ENCODE results near the gene S100A3.
"Not testable (repeated sequence)": the region's sequence is repeated elsewhere in the genome, so short reads cannot be mapped to it uniquely, and the experiment has no call there.

Gene S100A3

DNA sequence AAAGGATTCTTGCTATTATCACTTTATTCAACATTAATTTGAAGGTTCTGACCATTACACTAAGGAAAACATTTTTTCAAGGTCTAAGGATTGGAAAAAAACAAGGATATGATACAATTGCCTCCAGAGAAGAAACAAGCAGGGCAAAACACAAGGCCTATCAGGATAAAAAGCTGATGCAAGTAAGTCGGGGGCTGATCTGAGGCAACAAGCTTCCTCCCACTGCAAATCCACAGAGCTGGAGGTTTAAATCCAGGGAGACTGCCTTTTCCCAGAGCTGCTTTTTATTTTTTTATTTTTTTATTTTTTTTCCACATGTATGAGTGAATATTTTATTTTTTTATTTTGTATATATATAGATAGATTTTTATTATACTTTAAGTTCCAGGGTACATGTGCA lies 35.9 kb upstream of the S100A3 start:
- Histone ChIP-seq H3K36me3 (ENCODE audit: insufficient read depth, low read length) (no peaks in the 10 kb centered on the region), H3K4me3 (no peak overlapping the region), H3K9me3 (ENCODE audit: low read depth, low read length) (no peaks in the 10 kb centered on the region), H3K9ac (ENCODE audit: insufficient read length) (no peak overlapping the region), H3K27ac (0 out of 2 replicates have a peak overlapping the region, but pooled peaks have one; percentile 20)
- TF ChIP-seq EZH2 (IDR thresholded peaks at IDR 0.05) (no peak), FOXP2 (optimal IDR thresholded peaks at IDR 0.05; ENCODE audit: control extremely low read depth, extremely low read length, insufficient read depth) (no peak), POLR2AphosphoS5 (IDR thresholded peaks at IDR 0.05; ENCODE audit: borderline replicate concordance, low read depth, low read length) (no peak)
- DNase-seq (ENCODE audit: low read depth, low spot score) = no peak

DNA sequence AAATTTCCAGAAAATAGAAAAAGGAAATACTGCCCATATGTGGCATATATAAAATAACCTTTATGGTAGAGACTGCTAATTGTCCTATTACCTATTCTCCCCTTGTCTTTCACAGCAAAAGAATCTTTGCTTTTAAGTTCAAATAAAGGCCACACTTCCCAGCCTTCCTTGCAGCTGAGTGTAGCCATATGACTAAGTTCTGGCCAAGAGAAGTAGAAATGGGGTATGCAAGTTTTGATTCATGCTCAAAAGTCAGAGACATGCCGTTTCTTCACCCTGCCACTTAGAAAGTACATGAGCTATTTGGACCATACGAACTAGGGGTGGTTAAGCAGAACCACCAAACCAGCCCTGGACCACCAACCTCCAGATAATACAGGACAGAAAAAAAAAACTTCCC lies 34.9 kb upstream of the S100A3 start:
- TF ChIP-seq FOXP2 (optimal IDR thresholded peaks at IDR 0.05; ENCODE audit: control extremely low read depth, extremely low read length, insufficient read depth) = no peak
- TF ChIP-seq POLR2AphosphoS5 (IDR thresholded peaks at IDR 0.05; ENCODE audit: borderline replicate concordance, low read depth, low read length) = no peak
- TF ChIP-seq EZH2 (IDR thresholded peaks at IDR 0.05) = no peak

DNA sequence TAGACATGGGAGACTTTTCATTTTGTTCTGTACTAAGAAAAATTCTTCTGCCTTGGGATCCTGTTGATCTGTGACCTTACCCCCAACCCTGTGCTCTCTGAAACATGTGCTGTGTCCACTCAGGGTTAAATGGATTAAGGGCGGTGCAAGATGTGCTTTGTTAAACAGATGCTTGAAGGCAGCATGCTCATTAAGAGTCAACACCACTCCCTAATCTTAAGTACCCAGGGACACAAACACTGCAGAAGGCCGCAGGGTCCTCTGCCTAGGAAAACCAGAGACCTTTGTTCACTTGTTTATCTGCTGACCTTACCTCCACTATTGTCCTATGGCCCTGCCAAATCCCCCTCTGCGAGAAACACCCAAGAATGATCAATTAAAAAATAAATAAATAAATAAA lies 34.5 kb upstream of the S100A3 start:
- H3K4me3 ChIP-seq; H3K9me3 ChIP-seq (ENCODE audit: low read depth, low read length); H3K36me3 ChIP-seq (ENCODE audit: insufficient read depth, low read length); H3K9ac ChIP-seq (ENCODE audit: insufficient read length); H3K27ac ChIP-seq; DNase-seq (ENCODE audit: low read depth, low spot score): not testable (repeated sequence)

More for the DNA sequence above, 34.9 kb upstream of the S100A3 start:
- DNase-seq (ENCODE audit: low read depth, low spot score) = no peak
- H3K9ac ChIP-seq (ENCODE audit: insufficient read length) = no peak overlapping the region
- no peaks in the 10 kb centered on the region for H3K36me3 ChIP-seq (ENCODE audit: insufficient read depth, low read length)
- H3K4me3 ChIP-seq = no peak overlapping the region
- H3K27ac ChIP-seq = no peak overlapping the region
- no peaks in the 10 kb centered on the region for H3K9me3 ChIP-seq (ENCODE audit: low read depth, low read length)

DNA sequence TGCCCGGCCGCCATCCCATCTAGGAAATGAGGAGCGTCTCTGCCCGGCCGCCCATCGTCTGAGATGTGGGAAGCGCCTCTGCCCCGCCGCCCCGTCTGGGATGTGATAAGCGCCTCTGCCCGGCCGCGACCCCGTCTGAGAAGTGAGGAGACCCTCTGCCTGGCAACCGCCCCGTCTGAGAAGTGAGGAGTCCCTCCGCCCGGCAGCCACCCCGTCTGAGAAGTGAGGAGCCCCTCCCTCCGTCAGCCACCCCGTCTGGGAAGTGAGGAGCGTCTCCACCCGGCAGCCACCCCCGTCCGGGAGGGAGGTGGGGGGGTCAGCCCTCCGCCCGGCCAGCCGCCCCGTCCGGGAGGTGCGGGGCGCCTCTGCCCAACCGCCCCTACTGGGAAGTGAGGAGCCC lies 33.8 kb upstream of the S100A3 start:
- H3K9me3 ChIP-seq (ENCODE audit: low read depth, low read length); H3K36me3 ChIP-seq (ENCODE audit: insufficient read depth, low read length); H3K27ac ChIP-seq; H3K9ac ChIP-seq (ENCODE audit: insufficient read length); H3K4me3 ChIP-seq; DNase-seq (ENCODE audit: low read depth, low spot score): not testable (repeated sequence)

DNA sequence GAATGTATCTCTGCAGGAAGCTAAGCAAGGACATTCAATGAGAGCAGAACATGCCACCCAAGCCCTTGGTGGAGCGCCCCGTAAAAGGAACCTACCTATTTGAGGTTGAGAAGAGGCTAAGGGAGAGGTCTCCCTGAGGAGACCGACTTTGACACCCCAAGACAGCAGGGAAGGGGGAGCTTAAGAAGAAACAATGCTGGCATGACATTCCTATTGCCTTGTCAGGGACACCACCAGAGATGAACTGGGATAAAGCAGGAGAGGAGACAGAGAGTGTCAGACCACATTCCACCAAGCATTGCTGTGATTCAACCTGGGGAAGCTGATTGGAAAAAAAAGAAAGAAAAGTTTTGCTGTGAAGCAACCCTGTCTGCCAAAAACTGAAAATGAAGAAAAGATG lies 29.9 kb upstream of the S100A3 start:
- Histone ChIP-seq H3K4me3 (no peak overlapping the region), H3K27ac (no peak overlapping the region), H3K9ac (ENCODE audit: insufficient read length) (no peak overlapping the region), H3K36me3 (ENCODE audit: insufficient read depth, low read length) (no peaks in the 10 kb centered on the region), H3K9me3 (ENCODE audit: low read depth, low read length) (no peaks in the 10 kb centered on the region)
- DNase-seq (ENCODE audit: low read depth, low spot score) = no peak
- TF ChIP-seq FOXP2 (optimal IDR thresholded peaks at IDR 0.05; ENCODE audit: control extremely low read depth, extremely low read length, insufficient read depth) (no peak), EZH2 (IDR thresholded peaks at IDR 0.05) (no peak), POLR2AphosphoS5 (IDR thresholded peaks at IDR 0.05; ENCODE audit: borderline replicate concordance, low read depth, low read length) (no peak)

DNA sequence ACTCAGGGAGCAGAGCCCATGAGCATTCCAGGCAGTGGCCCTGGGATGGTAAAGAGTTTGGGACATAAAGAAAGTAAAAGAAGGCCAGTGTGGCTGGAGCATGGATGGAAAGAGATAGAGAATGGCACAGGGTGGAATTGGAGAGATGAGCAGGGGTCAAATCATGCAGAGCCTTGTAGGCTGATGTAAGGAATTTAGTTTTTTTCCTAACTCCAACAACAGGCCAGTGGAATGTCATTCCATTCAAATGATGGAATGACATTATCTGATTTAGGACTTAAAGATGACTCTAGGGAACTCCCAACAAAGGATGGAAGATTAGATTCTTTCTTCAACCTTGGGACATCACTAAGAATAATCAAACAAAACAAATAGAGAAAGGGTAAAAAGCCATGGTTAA lies 29.4 kb upstream of the S100A3 start:
- TF ChIP-seq EZH2 (IDR thresholded peaks at IDR 0.05) = no peak
- TF ChIP-seq FOXP2 (optimal IDR thresholded peaks at IDR 0.05; ENCODE audit: control extremely low read depth, extremely low read length, insufficient read depth) = no peak
- no peak for TF ChIP-seq POLR2AphosphoS5 (IDR thresholded peaks at IDR 0.05; ENCODE audit: borderline replicate concordance, low read depth, low read length)
- H3K9ac ChIP-seq (ENCODE audit: insufficient read length) = no peak overlapping the region
- DNase-seq (ENCODE audit: low read depth, low spot score) = no peak
- no peak overlapping the region for H3K27ac ChIP-seq
- no peaks in the 10 kb centered on the region for H3K36me3 ChIP-seq (ENCODE audit: insufficient read depth, low read length)
- no peaks in the 10 kb centered on the region for H3K9me3 ChIP-seq (ENCODE audit: low read depth, low read length)
- H3K4me3 ChIP-seq = no peak overlapping the region

DNA sequence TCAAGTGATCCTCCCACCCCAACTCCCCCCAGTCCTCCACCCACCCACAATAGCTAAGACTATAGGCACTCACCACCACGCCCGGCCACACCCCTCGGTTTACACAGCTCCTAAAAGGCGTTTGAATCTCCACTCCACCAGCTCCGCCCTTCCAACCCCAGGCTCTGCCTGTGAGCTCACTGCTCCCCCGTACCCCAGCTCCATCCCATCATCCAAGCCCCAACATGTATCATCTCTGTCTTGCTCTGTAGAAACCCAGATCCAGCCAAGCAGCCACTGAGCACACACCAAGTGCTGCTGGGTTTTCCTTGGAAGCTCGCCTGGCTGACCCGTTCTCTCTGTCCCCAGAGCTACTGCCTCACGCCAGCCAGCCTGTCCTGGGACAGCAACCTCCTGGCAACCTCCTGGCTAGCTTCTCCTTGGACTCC lies 28.6 kb upstream of the S100A3 start:
- DNase-seq (ENCODE audit: low read depth, low spot score) = no peak
- Histone ChIP-seq H3K4me3 (no peak overlapping the region), H3K27ac (no peak overlapping the region), H3K9me3 (ENCODE audit: low read depth, low read length) (no peaks in the 10 kb centered on the region), H3K9ac (ENCODE audit: insufficient read length) (no peak overlapping the region), H3K36me3 (ENCODE audit: insufficient read depth, low read length) (no peaks in the 10 kb centered on the region)
- no peak for TF ChIP-seq FOXP2 (optimal IDR thresholded peaks at IDR 0.05; ENCODE audit: control extremely low read depth, extremely low read length, insufficient read depth)
- no peak for TF ChIP-seq POLR2AphosphoS5 (IDR thresholded peaks at IDR 0.05; ENCODE audit: borderline replicate concordance, low read depth, low read length)
- no peak for TF ChIP-seq EZH2 (IDR thresholded peaks at IDR 0.05)

DNA sequence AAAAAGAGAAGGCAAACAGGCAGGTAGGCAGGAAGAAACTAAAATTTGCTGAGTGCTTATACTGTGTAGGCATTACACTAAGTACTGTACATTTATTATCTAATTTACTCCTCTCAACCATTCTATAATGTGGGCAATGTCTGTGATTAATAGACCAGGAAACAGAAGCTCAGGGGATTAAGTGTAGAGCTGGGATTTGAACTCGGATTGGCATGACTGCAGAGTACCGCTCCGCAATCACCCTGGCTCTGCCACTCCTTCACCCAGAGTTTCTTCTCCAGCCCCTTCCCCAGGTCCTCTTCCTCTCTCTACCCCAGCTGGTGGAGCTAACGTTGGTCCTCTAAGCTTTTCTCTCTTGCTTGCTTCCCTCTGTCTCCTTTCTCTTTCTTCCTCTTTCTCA lies 28.1 kb upstream of the S100A3 start:
- H3K9me3 ChIP-seq (ENCODE audit: low read depth, low read length) = no peaks in the 10 kb centered on the region
- H3K9ac ChIP-seq (ENCODE audit: insufficient read length) = no peak overlapping the region
- H3K4me3 ChIP-seq = no peak overlapping the region
- no peak for DNase-seq (ENCODE audit: low read depth, low spot score)
- H3K36me3 ChIP-seq (ENCODE audit: insufficient read depth, low read length) = no peaks in the 10 kb centered on the region
- H3K27ac ChIP-seq = no peak overlapping the region
- TF ChIP-seq EZH2 (IDR thresholded peaks at IDR 0.05) (no peak), POLR2AphosphoS5 (IDR thresholded peaks at IDR 0.05; ENCODE audit: borderline replicate concordance, low read depth, low read length) (no peak), FOXP2 (optimal IDR thresholded peaks at IDR 0.05; ENCODE audit: control extremely low read depth, extremely low read length, insufficient read depth) (no peak)

DNA sequence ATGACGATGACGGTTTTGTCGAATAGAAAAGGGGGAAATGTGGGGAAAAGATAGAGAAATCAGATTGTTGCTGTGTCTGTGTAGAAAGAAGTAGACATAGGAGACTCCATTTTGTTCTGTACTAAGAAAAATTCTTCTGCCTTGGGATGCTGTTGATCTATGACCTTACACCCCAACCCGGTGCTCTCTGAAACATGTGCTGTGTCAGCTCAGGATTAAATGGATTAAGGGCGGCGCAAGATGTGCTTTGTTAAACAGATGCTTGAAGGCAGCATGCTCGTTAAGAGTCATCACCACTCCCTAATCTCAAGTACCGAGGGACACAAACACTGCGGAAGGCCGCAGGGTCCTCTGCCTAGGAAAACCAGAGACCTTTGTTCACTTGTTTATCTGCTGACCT lies 26.4 kb upstream of the S100A3 start:
- H3K4me3 ChIP-seq; H3K9me3 ChIP-seq (ENCODE audit: low read depth, low read length); H3K27ac ChIP-seq; H3K36me3 ChIP-seq (ENCODE audit: insufficient read depth, low read length); DNase-seq (ENCODE audit: low read depth, low spot score); H3K9ac ChIP-seq (ENCODE audit: insufficient read length): not testable (repeated sequence)

DNA sequence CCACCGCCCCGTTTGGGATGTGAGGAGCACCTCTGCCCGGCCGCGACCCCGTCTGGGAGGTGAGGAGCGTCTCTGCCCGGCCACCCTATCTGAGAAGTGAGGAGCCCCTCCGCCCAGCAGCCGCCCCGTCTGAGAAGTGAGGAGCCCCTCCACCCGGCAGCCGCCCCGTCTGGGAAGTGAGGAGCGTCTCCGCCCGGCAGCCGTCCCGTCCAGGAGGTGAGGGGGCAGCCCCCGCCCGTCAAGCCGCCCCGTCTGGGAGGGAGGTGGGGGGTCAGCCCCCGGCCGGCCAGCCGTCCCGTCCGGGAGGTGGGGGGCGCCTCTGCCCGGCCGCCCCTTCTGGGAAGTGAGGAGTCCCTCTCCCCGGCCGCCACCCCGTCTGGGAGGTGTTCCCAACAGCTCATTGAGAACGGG lies 26.0 kb upstream of the S100A3 start:
- not testable (repeated sequence) for DNase-seq (ENCODE audit: low read depth, low spot score); H3K36me3 ChIP-seq (ENCODE audit: insufficient read depth, low read length); H3K27ac ChIP-seq; H3K9ac ChIP-seq (ENCODE audit: insufficient read length); H3K9me3 ChIP-seq (ENCODE audit: low read depth, low read length); H3K4me3 ChIP-seq
